D721Med (cell line): ENCODE results near the gene CTXND1.

Experiments used
- DNase-seq: peaks from one replicate; pipeline ENCODE4 v3.0.0; 2011; ENCODE audit warnings: low spot score; ENCODE audit not compliant: insufficient read length
- FAIRE-seq: peaks from 2 replicates; lab custom pipeline; 2011; peaks lifted over from hg19 to GRCh38; lab: Jason Lieb, UNC
- TF ChIP-seq, protein P1 (sequence below): IDR thresholded peaks from 2 replicates; pipeline ENCODE4 v1.5.1; 2012; ENCODE audit warnings: mild to moderate bottlenecking, control low read depth; ENCODE audit not compliant: insufficient read depth; ENCODE audit errors: missing control alignments

The CTXND1 gene

GRCh38 chr15:80246425-80246894 is 5.6 kb downstream of the CTXND1 start:
- no peak for FAIRE-seq
- no peak for DNase-seq
- TF ChIP-seq, protein P1, sequence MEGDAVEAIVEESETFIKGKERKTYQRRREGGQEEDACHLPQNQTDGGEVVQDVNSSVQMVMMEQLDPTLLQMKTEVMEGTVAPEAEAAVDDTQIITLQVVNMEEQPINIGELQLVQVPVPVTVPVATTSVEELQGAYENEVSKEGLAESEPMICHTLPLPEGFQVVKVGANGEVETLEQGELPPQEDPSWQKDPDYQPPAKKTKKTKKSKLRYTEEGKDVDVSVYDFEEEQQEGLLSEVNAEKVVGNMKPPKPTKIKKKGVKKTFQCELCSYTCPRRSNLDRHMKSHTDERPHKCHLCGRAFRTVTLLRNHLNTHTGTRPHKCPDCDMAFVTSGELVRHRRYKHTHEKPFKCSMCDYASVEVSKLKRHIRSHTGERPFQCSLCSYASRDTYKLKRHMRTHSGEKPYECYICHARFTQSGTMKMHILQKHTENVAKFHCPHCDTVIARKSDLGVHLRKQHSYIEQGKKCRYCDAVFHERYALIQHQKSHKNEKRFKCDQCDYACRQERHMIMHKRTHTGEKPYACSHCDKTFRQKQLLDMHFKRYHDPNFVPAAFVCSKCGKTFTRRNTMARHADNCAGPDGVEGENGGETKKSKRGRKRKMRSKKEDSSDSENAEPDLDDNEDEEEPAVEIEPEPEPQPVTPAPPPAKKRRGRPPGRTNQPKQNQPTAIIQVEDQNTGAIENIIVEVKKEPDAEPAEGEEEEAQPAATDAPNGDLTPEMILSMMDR: no peak

GRCh38 chr15:80242802-80243201 is 9.2 kb downstream of the CTXND1 start:
- no peak for DNase-seq

GRCh38 chr15:80242132-80242769 is 9.8 kb downstream of the CTXND1 start:
- DNase-seq (no peak), FAIRE-seq (no peak)
- TF ChIP-seq, protein P1: peak; percentile 40

More at GRCh38 chr15:80242802-80243201, 9.2 kb downstream of the CTXND1 start:
- no peak for FAIRE-seq
- TF ChIP-seq, protein P1: no peak

DNA sequence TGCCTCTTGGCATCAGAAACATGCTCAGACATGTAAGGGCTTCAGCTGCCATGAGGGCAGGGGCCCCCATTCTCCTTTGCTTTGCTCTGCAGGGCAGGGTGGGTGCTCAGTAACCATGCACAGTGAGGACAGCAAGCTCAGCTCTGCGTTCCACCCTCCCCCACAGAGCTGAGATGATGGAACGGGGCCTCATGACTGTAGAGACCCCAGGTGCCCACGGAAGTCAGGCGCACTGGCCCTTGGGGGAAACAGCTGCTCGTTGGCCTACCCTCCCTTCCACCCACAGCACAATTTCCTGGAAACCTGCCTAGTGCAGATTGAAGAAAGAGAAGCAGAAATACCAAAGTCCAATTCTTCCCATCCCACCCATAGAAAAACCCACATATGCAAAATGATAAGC is 10.5 kb downstream of the CTXND1 start:
- DNase-seq (no peak), FAIRE-seq (no peak)
- TF ChIP-seq, protein P1: no peak

- FAIRE-seq (no peak), DNase-seq (no peak)
- TF ChIP-seq, protein P1: no peak
These were observed 11.7 kb downstream of the CTXND1 start for GRCh38 chr15:80240276-80240675.

- no peak for FAIRE-seq
- TF ChIP-seq, protein P1: peak; percentile 24
- DNase-seq: no peak
These were observed 17.1 kb downstream of the CTXND1 start for GRCh38 chr15:80234883-80235282.

- FAIRE-seq (no peak), DNase-seq (no peak)
- TF ChIP-seq, protein P1: no peak
These were observed 18.4 kb downstream of the CTXND1 start for GRCh38 chr15:80233581-80233980.
